Measurements from ENCODE around the gene MCM9. TPM values are rescaled to one million over a fixed set of nuclear protein-coding genes. Genes with fewer than 3 reads are reported as not detected.

Gene MCM9
- total and polyA plus RNA-seq, 2 donors (not counting 1 experiment from before 2014, with no cell fraction given), result 14.0 to 54.5 TPM

- H3K36me3 ChIP-seq (replicated peaks in 1 of 2; ENCODE audit: control extremely low read depth in 1 of 2, control insufficient read depth in 1 of 2, extremely low read depth in 1 of 2, insufficient read depth in 2 of 2, low read length in 1 of 2), result peaks cover 0 to 3% of the 10 kb centered on the region in 2 experiments
- H3K4me3 Mint-ChIP-seq, result peak overlapping the region; percentile 42
- H3K9ac ChIP-seq (ENCODE audit: low read length), result no peak overlapping the region
- no peaks in the 10 kb centered on the region for H3K9me3 Mint-ChIP-seq (ENCODE audit: insufficient read depth)
- peak overlapping the region in 1 of 2 donors; percentile 61 for H3K27ac ChIP-seq (ENCODE audit: low read length in 2 of 2)
- ChIA-PET POLR2A (interaction anchor here (0.7 to 1.1 kb wide), 2 partner anchors 10 to 12 kb away, joined by 3 to 4 read pairs; partner anchors contain the start of gene ASF1A), CTCF (interaction anchor here (1.0 to 4.2 kb wide), 5 partner anchors 8 to 82 kb away, joined by 3 to 39 read pairs (median 3); partner anchors contain the start of gene ASF1A)
- H3K79me2 ChIP-seq (ENCODE audit: control insufficient read depth, insufficient read depth, low read length), result peaks cover 96% of the 10 kb centered on the region
- H4K20me1 ChIP-seq (ENCODE audit: control insufficient read depth, insufficient read depth, low read length, poor library complexity, severe bottlenecking), result no peaks in the 10 kb centered on the region
- peak overlapping the region; percentile 48 for H2AFZ ChIP-seq (ENCODE audit: insufficient read depth, low read depth, low read length, poor library complexity, severe bottlenecking)
- 100% methylated on average over 2 of the region's 9 CpGs for WGBS (ENCODE audit: insufficient coverage)
- DNase-seq, result peak; percentile 55
- H3K27me3 ChIP-seq (replicated peaks in 1 of 4; ENCODE audit: control extremely low read depth in 1 of 4, control insufficient read depth in 3 of 4, insufficient read depth in 4 of 4, low read length in 3 of 4), result no peaks in the 10 kb centered on the region
- no peak for TF ChIP-seq CTCF (IDR thresholded peaks at IDR 0.05)
- no peak for TF ChIP-seq EZH2 (IDR thresholded peaks at IDR 0.05; ENCODE audit: borderline replicate concordance, insufficient read depth, low read depth, low read length, poor library complexity, severe bottlenecking)
- intact Hi-C loops (cut with micrococcal nuclease), result loop anchor here (1.0 to 5.0 kb wide), 2 partner anchors 12 to 39 kb away; no protein-coding TSS in a partner anchor
- H3K27me3 Mint-ChIP-seq, result no peaks in the 10 kb centered on the region
- peaks cover 20 to 24% of the 10 kb centered on the region in 2 donors for H3K4me1 ChIP-seq (ENCODE audit: control insufficient read depth in 2 of 2, insufficient read depth in 2 of 2, low read length in 2 of 2)
- H3K9me3 ChIP-seq (ENCODE audit: control extremely low read depth in 1 of 3, control insufficient read depth in 2 of 3, insufficient read depth in 1 of 3, low read length in 2 of 3), result no peaks in the 10 kb centered on the region
- H3K27ac Mint-ChIP-seq, result peak overlapping the region; percentile 86
- peak overlapping the region in 1 of 5 experiments; percentile 10 for H3K4me3 ChIP-seq (ENCODE audit: control extremely low read depth in 1 of 5, extremely low read depth in 1 of 5, insufficient read depth in 1 of 5, low read depth in 2 of 5, low read length in 4 of 5)
- peak; percentile 68 for ATAC-seq (ENCODE audit: low read depth)
- peak overlapping the region; percentile 53 for H3K4me2 ChIP-seq (replicated peaks; ENCODE audit: low read depth, low read length, poor library complexity, severe bottlenecking)
- peaks cover 55% of the 10 kb centered on the region for H3K4me1 Mint-ChIP-seq
Observed at GRCh38 chr6:118881440-118882313, 53.3 kb downstream of the MCM9 start.

- intact Hi-C loops (cut with micrococcal nuclease), result no loop called here
- Mint-ChIP-seq H3K4me3 (no peak overlapping the region), H3K27me3 (no peaks in the 10 kb centered on the region), H3K27ac (no peak overlapping the region), H3K9me3 (ENCODE audit: insufficient read depth) (no peaks in the 10 kb centered on the region), H3K4me1 (peaks cover 54% of the 10 kb centered on the region)
- CTCF ChIA-PET, result no interaction called here
- H2AFZ ChIP-seq (ENCODE audit: insufficient read depth, low read depth, low read length, poor library complexity, severe bottlenecking), result no peak overlapping the region
- H3K4me2 ChIP-seq (replicated peaks; ENCODE audit: low read depth, low read length, poor library complexity, severe bottlenecking), result no peak overlapping the region
- POLR2A ChIA-PET, result no interaction called here
- H3K27me3 ChIP-seq (replicated peaks in 1 of 4; ENCODE audit: control extremely low read depth in 1 of 4, control insufficient read depth in 3 of 4, insufficient read depth in 4 of 4, low read length in 3 of 4), result no peaks in the 10 kb centered on the region
- no peaks in the 10 kb centered on the region for H3K9me3 ChIP-seq (ENCODE audit: control extremely low read depth in 1 of 3, control insufficient read depth in 2 of 3, insufficient read depth in 1 of 3, low read length in 2 of 3)
- H4K20me1 ChIP-seq (ENCODE audit: control insufficient read depth, insufficient read depth, low read length, poor library complexity, severe bottlenecking), result no peaks in the 10 kb centered on the region
- WGBS (ENCODE audit: insufficient coverage), result no CpG with 5 or more reads among the region's 2 CpGs
- H3K9ac ChIP-seq (ENCODE audit: low read length), result no peak overlapping the region
- DNase-seq, result no peak
- TF ChIP-seq CTCF (IDR thresholded peaks at IDR 0.05) (no peak), EZH2 (IDR thresholded peaks at IDR 0.05; ENCODE audit: borderline replicate concordance, insufficient read depth, low read depth, low read length, poor library complexity, severe bottlenecking) (no peak)
- no peak overlapping the region for H3K4me3 ChIP-seq (ENCODE audit: control extremely low read depth in 1 of 5, extremely low read depth in 1 of 5, insufficient read depth in 1 of 5, low read depth in 2 of 5, low read length in 4 of 5)
- peaks cover 91% of the 10 kb centered on the region for H3K79me2 ChIP-seq (ENCODE audit: control insufficient read depth, insufficient read depth, low read length)
- H3K4me1 ChIP-seq (ENCODE audit: control insufficient read depth in 2 of 2, insufficient read depth in 2 of 2, low read length in 2 of 2), result peaks cover 20 to 24% of the 10 kb centered on the region in 2 donors
- H3K27ac ChIP-seq (ENCODE audit: low read length in 2 of 2), result no peak overlapping the region
- ATAC-seq (ENCODE audit: low read depth), result no peak
- H3K36me3 ChIP-seq (replicated peaks in 1 of 2; ENCODE audit: control extremely low read depth in 1 of 2, control insufficient read depth in 1 of 2, extremely low read depth in 1 of 2, insufficient read depth in 2 of 2, low read length in 1 of 2), result peaks cover 0 to 3% of the 10 kb centered on the region in 2 experiments
Observed at GRCh38 chr6:118877806-118878205, 57.2 kb downstream of the MCM9 start.
